Upper lobe of left lung (tissue), 4 donors: Measurements from ENCODE around the gene UGGT2.

Experiments used
- CTCF ChIP-seq, 6 experiments: fragments of 450-650 bp in 4 of 6; fragments of 200-600 bp in 2 of 6; sonication (generic) in 2 of 6; IDR thresholded peaks; one replicate each; pipeline ENCODE4 v1.5.1; 2016 to 2019; ENCODE audit warnings: antibody characterized with exemption in 6 of 6
- POLR2A ChIP-seq, 4 donors: fragments of 450-650 bp; IDR thresholded peaks; one replicate each; pipeline ENCODE4 v1.5.1; 2016 to 2017; ENCODE audit warnings: antibody characterized with exemption in 4 of 4, mild to moderate bottlenecking in 2 of 4
- POLR2AphosphoS5 ChIP-seq, 2 donors: sonication (generic); formaldehyde crosslinking; IDR thresholded peaks; one replicate each; pipeline ENCODE4 v1.5.1; 2017; ENCODE audit warnings: antibody characterized with exemption in 2 of 2

GRCh38 chr13:96034662-96035061 is 18.5 kb downstream of the UGGT2 start:
- TF ChIP-seq CTCF (IDR thresholded peaks at IDR 0.05): no peak
- no peak for TF ChIP-seq POLR2AphosphoS5 (IDR thresholded peaks at IDR 0.05)
- no peak for TF ChIP-seq POLR2A (IDR thresholded peaks at IDR 0.05)
